GM11168 (cell line): ENCODE results near the gene NAP1L1.

ENCODE experiments used
- in situ Hi-C: fragments of 300-500 bp; cut with MboI; formaldehyde crosslinking; loops from one replicate; pipeline ENCODE4 v1.12.0; 2022; ENCODE audit warnings: low sequenced_read_pairs; ENCODE audit not compliant: unreplicated experiment

The NAP1L1 gene

DNA sequence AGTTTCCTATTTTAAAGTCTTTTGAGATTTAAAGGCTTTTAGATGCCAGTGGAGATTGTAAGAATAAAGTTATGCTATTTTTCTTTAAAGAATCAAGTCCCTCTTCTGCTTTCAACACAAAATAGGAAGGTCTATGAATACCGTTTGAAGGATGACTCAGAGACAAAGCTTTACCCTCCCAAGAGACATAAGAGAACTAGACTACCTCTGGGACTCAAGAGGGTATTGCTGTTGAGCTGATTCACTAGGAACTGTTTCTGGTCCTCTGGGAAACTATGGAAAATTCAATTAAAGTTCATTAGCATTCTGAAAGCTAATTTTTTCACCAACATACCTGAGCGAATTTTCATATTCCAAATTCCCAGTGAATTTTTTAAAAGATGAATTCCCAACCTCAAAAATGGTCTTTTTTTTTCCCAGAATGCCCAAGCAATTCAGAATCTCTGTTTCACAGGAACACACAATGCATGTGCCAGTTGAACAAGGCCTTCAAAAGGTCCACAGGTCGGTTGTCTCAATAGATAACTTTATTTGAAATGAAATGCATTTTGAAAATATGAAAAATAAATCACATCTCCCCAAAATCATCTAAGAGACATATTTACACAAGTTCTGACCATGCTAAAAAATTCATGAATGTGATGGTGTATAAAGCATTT, 59.4 kb downstream of the NAP1L1 start:
- in situ Hi-C loops: no loop called here

DNA sequence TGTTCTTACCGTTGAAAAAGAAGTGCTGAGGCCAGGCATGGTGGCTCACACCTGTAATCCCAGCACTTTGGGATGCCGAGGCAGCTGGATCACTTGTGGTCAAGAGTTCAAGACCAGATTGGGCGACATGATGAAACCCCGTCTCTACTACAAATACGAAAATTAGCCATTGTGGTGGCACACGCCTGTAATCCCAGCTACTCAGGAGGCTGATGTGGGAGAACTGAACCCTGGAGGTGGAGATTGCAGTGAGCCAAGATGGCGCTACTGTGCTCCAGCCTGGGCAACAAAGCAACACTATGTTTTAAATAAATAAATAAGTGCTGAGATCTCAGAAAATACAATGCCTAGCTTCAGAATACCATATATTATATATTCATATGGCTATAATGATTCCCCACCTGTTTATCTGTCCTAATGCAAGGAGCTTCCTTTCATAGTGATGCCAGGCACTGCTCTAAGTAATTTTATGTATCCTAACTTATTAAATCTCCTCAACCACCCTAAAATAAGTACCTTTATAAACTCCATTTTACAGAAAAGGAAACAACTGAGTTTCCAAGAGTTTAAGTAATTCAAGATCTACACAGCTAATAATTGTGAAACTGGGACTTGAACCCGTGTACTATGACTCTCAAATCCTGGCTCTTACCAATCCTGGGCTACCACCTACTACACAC, 60.2 kb downstream of the NAP1L1 start:
- in situ Hi-C loops: no loop called here

DNA sequence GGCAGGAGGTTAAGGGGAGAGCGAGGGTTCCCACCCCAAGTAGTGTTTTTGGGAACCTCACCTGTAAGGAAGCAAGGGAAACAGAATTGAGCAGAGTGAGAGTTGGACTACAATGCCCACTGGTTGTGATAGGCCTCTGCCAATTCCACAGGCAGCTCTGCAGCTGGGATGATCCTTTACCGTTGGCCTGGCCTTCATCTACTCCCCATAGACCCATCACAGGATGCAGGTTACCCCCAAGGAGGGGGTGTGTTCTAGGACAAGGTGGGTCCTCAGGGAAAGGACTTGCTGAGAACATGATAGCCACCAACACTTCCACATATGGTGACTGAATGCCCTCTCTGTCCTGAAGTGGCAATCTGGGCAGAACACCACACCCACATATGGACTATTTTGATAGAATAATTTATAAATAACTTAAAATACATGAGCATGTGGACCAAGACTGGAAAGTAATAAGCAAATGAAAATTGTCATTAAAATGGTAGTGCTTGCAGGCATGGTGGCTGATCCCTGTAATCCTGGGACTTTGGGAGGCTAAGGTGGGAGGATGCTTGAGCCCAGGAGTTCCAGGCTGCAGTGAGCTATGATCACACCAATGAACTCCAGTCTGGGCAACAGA, 61.3 kb downstream of the NAP1L1 start:
- in situ Hi-C loops: no loop called here

DNA sequence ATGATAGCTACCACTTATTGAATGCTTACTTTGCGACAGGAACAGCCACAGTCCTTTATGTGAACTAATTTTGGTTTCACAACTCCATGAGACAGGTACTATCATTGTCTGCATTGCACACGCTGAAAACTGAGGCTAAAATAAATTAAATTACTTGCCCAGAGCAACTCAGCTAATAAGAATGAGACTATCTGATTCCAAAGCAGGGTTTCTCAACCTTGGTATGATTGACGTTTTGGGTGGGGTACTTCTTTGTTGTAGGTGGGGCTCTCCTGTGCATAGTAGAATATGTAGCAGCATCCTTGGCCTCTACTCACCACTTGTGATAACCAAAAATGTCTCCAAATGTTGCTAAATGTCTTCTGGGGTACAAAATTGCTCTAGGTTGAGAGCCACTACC, 62.0 kb downstream of the NAP1L1 start:
- in situ Hi-C loops: no loop called here

DNA sequence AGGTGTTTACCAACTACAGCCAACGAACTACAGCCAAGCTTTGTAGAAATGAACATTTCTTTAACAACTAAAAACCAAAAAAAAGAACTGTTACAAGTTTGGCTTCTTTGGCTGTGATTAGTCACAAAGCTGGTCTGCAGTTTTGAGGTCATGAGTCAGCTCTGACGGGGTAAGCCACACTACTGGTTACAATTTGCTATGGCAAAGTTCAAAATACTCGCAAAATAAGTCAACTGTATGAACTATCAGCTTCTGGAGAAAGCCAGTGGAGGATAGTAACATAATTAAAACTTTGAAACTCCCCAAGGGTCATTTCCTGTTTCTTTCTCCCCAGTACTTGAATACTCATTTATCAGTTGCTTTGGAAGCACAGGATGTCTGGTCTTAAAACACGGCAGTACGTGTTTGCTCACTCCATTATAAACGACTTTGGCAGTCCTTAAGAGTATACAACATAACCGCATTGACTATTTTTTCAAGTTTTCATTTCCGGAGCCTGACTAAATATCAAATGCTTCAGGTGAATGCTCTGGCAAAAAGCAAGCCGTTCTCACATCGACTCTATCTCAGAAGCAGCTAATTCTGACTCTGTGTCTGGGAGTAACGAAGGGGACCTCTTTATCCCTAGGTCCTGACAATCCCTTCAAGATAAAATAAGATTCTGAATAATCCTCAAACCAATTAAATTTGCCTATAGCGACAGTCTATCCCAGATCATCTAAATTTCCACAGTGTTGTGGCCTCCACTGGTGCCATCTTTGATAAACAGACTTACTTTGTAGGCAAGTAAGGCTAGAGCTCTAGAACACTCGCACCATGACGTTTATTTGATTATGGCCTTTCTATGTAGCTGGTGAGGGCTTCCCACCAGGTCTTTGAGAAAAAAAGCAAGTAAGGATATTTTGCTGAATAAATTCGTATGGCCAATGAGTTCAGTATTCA, 63.5 kb downstream of the NAP1L1 start:
- in situ Hi-C loops: no loop called here

DNA sequence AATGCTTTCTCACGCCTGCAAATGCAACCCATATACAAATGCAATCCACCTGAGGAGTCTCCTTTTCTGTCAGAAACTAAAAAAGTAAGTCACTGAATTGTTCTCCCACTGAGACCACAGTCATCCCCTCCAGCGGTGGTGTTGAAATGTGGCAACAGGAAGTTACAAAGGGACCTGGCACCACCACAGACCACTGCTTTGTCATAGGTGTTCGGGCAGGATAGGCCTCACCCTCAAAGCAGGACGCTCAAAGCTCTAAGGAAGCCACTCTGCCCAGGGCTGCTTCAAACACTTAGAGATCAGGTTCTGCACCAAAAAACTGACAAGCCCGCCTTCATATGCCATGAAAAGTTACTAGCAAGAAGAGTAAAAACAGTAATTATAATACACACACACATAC, 64.2 kb downstream of the NAP1L1 start:
- in situ Hi-C loops: no loop called here

DNA sequence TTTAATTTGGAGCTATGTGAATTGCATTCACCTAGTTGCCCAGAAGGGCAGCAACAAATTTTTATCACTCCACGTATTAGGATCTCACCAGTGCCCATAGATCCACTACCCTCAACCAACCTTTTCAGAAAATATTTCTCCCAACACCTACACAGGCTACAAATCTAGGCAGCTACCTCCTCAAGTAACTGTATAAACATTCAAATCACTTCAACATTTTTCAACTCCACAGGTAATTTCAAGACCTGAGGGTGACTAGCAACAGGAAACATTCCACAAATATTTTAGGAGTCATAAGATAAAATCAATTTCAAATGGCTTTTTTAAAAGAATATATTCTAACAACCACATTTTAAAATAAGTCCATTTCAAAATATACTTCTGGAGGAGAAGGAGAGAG, 65.8 kb downstream of the NAP1L1 start:
- in situ Hi-C loops: no loop called here

DNA sequence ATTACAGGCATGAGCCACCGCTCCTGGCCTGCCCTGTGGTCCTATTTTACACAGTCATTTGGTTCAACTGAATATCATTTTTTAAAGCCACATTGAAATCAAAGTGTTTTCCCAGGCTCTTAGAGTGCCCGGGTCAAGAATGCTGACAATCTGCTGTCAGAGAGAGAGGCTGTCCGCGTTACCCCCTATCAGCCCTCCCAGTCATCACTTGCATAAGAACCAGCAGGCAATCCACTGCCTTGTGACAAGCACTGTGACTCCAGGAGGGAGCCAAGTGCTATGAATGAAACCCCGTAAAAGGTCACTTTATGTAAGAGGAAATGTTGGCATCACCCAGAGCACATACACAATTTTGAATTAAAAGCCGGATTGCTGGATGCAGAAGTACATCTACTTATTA, 66.4 kb downstream of the NAP1L1 start:
- in situ Hi-C loops: no loop called here

DNA sequence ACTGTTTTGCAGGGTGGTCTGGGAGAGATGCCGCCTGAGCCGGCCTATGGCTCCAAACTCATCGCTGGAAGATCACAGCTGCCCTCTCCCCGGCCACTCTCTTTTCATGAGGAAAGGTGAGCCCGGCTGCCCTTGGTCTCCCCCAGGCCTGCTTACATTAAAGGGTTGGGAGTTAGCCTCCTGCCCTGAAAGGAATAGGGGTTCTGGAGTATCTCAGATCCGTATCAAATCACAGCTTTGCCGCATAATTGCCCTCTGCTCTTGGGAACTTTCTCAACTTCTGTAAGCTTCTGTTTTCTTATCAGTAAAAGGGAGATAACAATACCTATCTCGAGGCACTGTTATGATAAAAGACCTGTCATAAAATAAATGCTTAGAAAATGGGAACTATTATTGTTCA, 70.5 kb downstream of the NAP1L1 start:
- in situ Hi-C loops: no loop called here

DNA sequence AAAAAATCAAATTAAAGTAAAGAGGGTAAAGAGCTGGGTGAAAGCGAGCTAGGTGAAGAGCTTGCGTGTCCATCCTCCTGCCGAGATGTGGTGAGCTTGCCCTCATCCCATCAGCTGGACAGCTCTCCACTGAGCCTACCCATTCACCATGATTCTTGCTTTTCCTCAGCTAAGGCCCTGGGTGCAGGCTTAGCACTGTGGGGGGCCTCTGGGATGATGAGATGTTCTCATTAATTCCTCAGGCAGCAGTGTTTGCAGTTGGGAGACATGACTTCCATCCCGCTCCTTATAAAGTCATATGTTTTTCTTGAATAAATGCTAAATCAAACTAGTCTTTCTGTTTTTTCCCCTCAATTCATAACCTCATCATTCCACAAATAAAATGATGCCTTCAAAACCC, 70.9 kb downstream of the NAP1L1 start:
- in situ Hi-C loops: no loop called here

DNA sequence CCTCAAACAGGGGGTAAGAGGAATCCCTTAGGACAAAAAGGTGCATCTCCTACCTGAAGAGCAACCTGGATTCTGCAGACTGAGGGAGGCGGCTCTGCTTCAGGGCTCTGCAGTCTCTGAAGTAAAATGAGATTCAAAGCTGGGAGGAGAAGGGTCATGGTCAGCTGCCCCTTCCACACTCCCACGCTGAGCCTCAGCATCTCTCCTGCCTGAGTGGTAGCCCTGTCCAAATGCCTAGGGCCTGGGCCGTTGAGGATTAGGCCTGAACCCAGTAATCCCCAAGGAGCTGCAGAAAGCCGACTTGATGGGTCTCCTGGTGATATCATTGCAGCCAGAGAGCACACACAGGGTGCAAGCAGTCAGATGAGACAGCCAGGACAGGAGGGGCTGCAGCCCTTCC, 71.8 kb downstream of the NAP1L1 start:
- in situ Hi-C loops: no loop called here

DNA sequence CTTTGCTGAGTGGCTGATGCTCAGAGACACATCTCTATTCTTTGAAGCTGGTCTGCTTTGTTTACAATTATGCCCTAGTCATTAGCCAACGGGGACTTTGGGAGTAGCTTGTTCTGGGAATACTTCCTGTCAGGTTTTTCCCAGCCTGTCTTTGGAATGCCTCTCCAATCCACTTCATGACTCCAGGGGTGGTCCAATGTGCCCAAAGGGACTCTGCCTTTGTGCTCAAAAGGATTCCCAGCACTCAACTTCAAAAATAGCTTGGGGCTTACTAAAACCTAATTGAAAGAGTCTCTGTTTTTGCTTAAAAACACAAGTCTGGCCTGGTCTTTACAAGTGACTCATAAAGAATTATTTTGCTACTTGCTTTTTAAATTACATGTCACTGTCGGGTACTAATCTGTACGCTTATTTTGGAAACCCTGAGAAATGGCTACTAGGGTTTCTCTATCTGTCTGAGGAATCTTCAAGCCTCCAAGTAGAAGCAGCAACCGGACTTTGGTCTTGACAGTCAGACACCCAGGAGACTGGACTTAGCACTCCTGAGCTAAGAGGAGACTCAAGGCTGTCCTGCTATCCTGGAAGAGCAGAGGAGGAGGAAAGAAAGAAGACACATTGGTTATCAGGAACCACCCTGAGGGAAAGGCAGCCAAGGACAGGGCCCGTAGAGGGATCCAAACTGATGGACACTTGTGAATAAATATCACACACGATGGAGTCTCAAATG, 73.6 kb downstream of the NAP1L1 start:
- in situ Hi-C loops: no loop called here

DNA sequence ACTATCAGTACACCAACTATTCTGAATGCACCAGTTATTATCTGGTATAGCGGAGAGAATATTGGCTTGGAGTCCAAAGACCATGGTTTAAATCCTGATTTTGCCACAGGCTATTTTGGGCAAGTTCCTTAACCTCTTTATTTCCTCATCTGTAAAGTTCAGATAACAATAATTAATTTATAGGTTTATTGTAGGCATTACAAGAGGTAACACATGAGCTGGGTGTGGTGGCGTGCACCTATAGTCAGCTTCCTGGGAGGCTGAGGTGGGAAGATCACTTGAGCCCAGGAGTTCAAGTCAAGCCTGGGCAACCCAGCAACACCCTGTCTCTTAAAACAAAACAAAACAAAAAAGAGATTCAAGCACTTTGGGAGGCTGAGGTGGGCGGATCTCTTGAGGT, 76.1 kb downstream of the NAP1L1 start:
- in situ Hi-C loops: no loop called here

DNA sequence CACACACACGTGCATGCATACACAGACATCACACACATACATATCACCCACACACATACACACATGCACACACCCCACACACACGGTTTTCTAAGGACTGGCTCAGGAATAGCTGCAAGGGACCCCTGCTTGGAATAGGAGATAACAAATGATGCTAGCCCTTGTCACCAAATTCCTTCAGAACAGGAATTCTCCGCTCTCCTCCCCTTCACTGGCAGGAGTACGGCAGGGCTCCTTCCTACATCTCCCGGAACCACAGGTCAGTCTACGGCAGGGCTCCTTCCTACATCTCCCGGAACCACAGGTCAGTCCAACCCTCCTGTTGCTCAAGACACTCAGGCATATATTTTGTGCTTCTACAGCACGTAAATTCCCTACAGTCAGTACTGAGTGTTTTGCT, 76.8 kb downstream of the NAP1L1 start:
- in situ Hi-C loops: no loop called here

DNA sequence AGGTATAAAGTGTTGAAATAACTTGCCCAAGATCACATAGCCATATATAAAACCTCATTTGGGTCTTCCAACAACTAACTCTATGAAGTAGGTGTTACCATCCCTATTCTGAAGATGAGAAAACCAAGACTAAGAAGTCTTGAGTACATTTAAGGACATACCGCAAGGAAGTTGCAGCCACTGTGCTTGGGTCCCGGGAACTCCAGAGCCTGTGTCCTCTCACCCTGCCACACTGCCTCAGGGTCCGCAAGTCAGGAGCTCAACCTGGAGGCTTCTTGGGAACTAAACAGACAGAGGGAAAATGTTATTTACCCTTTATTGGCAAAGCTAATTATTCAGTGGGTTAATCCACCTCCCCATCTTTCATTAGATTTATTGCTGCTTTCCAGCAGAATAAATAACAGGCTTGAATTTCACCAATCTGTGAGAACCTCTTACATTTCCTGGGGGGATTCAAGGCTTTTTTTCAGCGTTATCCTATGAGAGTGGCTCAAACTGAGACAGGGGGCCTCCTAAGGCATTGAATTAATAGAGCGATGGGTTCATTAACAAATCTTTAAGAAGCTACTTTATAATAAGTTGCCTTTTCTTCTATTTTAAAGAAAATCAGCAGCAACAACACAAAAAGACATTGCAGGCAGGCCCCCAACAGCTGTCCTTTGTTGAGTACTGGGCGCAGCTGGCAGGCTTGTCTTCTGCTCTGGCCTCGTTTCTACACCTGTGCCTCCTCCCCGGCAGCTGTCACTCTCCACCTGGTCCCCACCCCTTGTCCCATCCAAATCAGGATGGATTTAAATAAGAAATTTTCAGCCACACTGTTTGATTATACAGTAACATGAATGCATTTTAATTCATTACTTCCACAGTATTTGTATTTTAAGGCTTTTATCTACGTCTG, 78.2 kb downstream of the NAP1L1 start:
- in situ Hi-C loops: no loop called here

DNA sequence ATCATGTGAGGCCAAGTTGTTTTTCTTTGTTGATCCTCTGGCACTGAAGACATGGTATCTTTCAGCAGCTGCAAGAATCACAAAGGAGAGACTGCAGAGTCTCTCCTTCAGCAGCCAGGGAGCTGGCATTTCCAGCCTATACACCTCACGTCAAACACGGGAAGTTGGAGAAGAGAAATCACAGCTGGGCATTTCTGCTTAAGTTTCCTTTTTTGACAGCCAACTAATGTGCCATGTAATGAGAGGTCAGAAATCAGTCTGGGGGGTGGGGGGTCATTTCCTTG, 81.2 kb downstream of the NAP1L1 start:
- in situ Hi-C loops: no loop called here

DNA sequence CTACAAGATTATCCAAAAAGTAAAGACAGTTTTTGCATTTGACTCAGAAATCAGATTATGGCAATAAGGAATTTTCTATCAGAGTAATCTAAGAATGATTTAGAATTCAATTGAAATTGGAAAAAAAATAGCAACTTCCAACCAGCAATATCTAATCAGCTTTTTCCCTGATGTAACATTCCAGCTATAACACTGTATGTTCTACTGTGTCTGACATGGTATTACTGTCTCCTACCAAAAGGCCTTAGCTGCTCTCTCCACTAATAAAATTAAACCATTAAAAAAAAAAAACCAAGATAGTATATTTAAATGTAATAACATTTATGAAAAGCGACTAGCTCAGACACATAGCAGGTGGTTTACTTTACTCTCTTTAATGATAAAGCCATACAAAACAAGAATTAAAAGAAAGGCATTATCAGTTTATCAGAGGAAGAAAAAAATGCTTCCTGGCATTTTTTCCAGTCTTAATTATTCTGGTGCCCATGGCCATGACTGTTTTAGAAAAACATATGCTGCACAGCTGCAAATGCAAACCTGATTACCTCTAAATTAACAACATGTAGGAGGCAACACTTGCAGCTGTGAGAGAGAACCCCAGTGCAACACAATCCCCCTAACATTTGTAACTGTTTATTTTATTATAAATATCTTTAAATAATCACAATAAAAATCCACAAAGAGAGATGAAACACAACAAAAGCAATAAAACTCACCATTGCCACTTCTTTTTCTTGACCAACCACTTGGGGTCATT, 81.7 kb downstream of the NAP1L1 start:
- in situ Hi-C loops: no loop called here

DNA sequence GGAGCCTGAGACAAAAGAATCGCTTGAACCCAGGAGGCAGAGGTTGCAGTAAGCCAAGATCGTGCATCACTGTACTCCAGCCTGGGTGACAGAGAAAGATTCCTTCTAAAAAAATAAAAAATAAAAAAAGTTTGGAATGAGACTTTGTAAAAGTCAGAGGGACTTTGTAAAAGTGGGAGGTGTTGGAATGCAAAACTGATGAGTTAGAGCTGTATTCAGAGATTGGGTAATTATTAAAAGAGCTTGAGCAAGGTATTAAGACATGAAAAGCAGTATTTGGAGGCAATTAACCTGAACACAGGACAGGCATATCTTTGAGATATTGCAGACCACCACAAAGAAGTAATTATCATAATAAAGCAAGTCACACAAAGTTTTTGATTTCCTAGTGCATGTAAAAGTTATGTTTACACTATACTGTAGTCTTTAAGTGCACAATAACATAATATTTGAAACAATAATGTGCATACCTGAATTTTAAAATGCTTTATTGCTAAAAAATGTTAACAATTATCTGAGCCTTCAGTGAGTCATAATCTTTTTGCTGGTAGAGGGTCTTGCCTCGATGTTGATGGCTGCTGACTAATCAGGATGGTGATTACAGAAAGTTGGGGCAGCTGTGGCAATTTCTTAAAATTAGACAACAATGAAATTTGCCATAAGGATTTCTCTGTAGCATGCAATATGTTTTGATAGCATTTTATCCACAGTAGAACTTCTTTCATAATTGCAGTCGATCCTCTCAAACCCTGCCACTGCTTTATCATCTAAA, 86.0 kb downstream of the NAP1L1 start:
- in situ Hi-C loops: no loop called here
